CD4-positive, alpha-beta T cell treated with Interleukin-10 for 1 hour (primary cell): Measurements from ENCODE around the gene MAP3K13.
"Not testable (repeated sequence)": the region's sequence is repeated elsewhere in the genome, so short reads cannot be mapped to it uniquely, and the experiment has no call there.

Experiments used
- DNase-seq: peaks from one replicate; pipeline ENCODE4 v3.0.0-alpha.2; 2020

MAP3K13 gene

GRCh38 chr3:185399737-185400667 is 37.1 kb downstream of the MAP3K13 start:
- no peak for DNase-seq

- no peak for DNase-seq
These were observed 37.9 kb downstream of the MAP3K13 start for GRCh38 chr3:185400866-185401265.

GRCh38 chr3:185401319-185401955 is 38.5 kb downstream of the MAP3K13 start:
- no peak for DNase-seq

GRCh38 chr3:185402561-185402960 is 39.6 kb downstream of the MAP3K13 start:
- DNase-seq, result no peak

- no peak for DNase-seq
These were observed 40.1 kb downstream of the MAP3K13 start for GRCh38 chr3:185403002-185403401.

GRCh38 chr3:185405243-185405642 is 42.3 kb downstream of the MAP3K13 start:
- no peak for DNase-seq

GRCh38 chr3:185405664-185406063 is 42.7 kb downstream of the MAP3K13 start:
- DNase-seq, result no peak

- no peak for DNase-seq
These were observed 43.2 kb downstream of the MAP3K13 start for GRCh38 chr3:185406121-185406620.

- no peak for DNase-seq
These were observed 47.0 kb downstream of the MAP3K13 start for GRCh38 chr3:185409957-185410356.

- no peak for DNase-seq
These were observed 48.2 kb downstream of the MAP3K13 start for GRCh38 chr3:185411133-185411532.

- DNase-seq, result no peak
These were observed 53.6 kb downstream of the MAP3K13 start for GRCh38 chr3:185416513-185416912.

- DNase-seq, result not testable (repeated sequence)
These were observed 55.6 kb downstream of the MAP3K13 start for GRCh38 chr3:185418561-185418977.

GRCh38 chr3:185420762-185421161 is 57.8 kb downstream of the MAP3K13 start:
- DNase-seq, result no peak

GRCh38 chr3:185421577-185422232 is 58.8 kb downstream of the MAP3K13 start:
- DNase-seq, result no peak

GRCh38 chr3:185422677-185423076 is 59.7 kb downstream of the MAP3K13 start:
- DNase-seq, result no peak

- no peak for DNase-seq
These were observed 60.2 kb downstream of the MAP3K13 start for GRCh38 chr3:185423178-185423577.

GRCh38 chr3:185424435-185424834 is 61.5 kb downstream of the MAP3K13 start:
- DNase-seq, result no peak

- DNase-seq, result no peak
These were observed 67.4 kb downstream of the MAP3K13 start for GRCh38 chr3:185430375-185430774.

- DNase-seq, result no peak
These were observed 77.0 kb downstream of the MAP3K13 start for GRCh38 chr3:185439745-185440466.

- no peak for DNase-seq
These were observed 79.1 kb downstream of the MAP3K13 start for GRCh38 chr3:185442031-185442430.

- no peak for DNase-seq
These were observed 81.4 kb downstream of the MAP3K13 start for GRCh38 chr3:185444329-185444728.

- DNase-seq, result no peak
These were observed 85.2 kb downstream of the MAP3K13 start for GRCh38 chr3:185448107-185448506.

GRCh38 chr3:185451432-185451831 is 88.5 kb downstream of the MAP3K13 start:
- DNase-seq, result not testable (repeated sequence)
